HG02885 (cell line): ENCODE measurements around the gene NFIX.

Experiments used
- ATAC-seq: cut with Tn5 transposase; IDR thresholded peaks from one replicate; pipeline ENCODE4 v1.9.1; 2021; ENCODE audit warnings: mild to moderate bottlenecking; ENCODE audit not compliant: unreplicated experiment, poor library complexity

The NFIX gene

GRCh38 chr19:13087795-13088537 lies 92.7 kb downstream of the NFIX start:
- ATAC-seq: no peak

- ATAC-seq: no peak
These were observed 94.0 kb downstream of the NFIX start for GRCh38 chr19:13089139-13089856.

GRCh38 chr19:13089857-13090507 lies 94.7 kb downstream of the NFIX start:
- ATAC-seq: no peak

GRCh38 chr19:13090511-13091231 lies 95.4 kb downstream of the NFIX start:
- no peak for ATAC-seq

- ATAC-seq: no peak
These were observed 96.3 kb downstream of the NFIX start for GRCh38 chr19:13091400-13092157.

GRCh38 chr19:13092158-13092543 lies 96.9 kb downstream of the NFIX start:
- ATAC-seq: no peak

DNA sequence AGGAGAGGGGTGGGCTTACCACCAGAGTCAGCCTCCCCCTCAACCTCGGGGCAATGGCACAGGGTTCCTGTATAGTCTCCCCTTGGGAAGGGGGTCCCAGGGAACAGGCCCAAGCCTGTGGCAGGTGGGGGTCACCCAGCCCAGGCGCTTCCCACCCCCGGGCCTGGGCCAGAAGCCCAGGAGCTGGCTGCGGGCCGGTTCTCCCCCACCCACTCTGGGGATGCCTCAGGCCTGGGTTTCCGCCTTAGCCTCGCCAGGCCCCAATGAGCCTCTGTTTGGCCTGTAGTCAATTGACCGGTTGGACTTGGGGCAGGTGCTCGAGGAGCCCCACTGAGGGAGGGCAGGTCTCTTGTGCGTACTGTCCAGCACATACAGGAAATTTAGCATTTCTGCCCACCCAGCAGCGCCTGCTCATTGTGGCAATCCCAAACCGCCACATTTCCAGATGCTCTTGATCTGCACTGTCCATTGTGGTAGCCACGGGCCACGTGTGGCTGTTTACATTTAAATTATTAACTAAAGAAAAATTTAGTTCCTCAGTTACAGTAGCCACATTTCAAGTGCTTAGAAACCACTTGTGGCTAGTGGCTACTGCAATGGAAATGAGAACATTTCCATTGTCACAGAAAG lies 97.4 kb downstream of the NFIX start:
- ATAC-seq: no peak

- ATAC-seq: no peak
These were observed 98.3 kb downstream of the NFIX start for GRCh38 chr19:13093407-13094105.

DNA sequence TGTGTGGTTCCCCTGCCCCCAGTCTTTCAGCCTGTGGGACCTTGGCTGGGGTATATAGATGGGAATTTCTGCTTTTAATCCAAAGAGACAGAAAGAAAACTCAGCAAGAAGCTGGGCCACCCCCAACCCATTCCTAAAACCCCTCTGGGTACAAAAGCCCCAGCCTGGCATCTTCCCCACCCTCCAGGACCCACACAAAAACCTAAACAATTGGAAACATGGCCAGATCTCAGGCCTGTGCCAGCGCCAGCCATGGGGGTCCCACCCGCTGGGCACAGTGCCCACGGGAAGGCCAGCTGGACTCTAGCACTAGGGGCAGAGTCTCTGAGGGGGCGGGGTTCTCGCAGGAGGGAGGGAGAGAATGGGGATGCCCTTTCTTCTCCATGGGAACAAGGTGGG lies 98.8 kb downstream of the NFIX start:
- ATAC-seq: no peak

GRCh38 chr19:13094771-13095392 lies 99.6 kb downstream of the NFIX start:
- ATAC-seq: no peak

DNA sequence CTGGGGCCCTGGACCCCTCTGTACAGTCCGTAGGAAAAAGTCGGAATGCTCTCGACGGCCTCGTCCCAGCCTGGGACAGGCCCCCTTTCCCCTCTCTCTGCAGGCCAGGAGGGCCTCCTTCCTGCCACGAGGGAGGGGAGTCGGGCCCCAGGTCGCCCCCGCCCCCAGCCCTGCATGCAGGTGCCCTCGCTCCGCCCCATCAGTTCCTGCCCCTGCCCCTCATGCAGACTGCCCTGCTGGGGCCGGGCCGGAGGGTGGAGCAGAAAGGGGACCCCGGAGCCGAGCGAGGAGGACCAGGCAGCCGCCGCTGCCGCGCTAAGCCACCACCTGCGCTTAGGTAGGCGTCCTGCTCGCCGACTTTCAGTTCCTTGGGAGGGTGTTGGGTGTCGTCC lies 100.1 kb downstream of the NFIX start:
- ATAC-seq: no peak

DNA sequence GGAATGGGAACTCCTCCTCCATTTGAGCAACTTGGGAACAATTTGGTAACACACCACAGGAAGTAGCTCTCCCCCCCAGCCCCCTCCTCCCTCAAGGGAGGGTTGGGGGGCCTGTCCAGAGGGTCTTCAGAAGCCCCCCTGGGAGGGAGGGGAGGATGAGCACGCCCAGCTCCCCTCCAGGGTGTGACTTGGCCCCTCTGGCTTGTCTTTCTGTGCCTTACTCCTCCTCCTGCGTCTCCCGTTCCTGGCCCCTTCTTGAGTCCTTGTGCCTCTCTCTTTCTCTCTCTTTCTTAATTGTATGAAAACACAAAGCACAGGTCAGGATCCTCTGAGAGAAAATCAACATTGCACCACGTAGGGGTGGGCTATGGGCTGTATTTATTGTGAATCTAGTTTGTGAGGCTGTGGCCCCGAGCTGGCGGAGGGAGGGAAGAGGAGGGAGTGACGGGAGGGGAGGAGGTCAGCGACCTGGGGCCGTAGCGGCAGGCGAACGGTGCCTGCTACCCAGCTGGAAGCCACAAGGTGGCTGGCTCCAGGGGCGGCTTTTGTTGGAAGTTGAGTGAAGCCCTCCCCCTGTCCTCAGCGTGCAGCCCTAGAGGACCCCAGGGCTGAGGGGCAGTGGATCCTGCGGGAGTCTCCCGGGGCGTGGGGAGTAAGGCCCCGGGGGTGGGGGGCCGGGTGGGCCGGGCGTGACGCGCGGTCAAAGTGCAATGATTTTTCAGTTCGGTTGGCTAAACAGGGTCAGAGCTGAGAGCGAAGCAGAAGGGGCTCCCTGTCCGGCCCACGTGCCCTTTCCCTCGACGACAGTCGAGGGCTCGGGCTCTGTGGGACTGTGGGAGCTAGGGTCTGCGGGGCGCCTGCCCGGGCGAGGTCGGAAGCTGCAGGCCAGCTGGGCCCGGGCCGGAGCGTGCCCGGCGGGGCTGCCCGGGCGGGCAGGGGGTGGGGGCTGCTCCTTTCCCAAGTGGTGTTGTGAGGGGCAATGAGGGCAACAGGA lies 101.0 kb downstream of the NFIX start:
- ATAC-seq: no peak

DNA sequence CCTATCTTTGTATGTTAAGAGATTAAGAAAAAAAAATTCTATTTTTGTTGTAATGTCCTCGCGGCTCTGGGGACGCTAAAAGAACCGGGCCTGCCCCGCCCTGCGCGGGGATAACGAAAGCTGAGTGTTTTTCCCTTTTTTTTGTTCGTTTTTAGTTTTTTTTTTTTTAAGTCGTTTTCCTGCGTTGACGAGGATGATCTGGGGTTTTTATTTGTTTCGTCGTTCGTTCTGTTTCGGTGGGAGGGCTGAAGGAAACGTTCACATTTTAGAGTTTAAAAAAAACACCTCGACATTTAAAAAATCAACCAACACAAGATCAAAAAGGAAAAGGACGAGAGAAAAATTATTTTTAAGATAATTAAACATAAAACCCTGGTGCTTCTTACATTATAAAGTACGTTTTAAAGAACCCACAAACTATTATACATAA lies 101.8 kb downstream of the NFIX start:
- ATAC-seq: no peak

DNA sequence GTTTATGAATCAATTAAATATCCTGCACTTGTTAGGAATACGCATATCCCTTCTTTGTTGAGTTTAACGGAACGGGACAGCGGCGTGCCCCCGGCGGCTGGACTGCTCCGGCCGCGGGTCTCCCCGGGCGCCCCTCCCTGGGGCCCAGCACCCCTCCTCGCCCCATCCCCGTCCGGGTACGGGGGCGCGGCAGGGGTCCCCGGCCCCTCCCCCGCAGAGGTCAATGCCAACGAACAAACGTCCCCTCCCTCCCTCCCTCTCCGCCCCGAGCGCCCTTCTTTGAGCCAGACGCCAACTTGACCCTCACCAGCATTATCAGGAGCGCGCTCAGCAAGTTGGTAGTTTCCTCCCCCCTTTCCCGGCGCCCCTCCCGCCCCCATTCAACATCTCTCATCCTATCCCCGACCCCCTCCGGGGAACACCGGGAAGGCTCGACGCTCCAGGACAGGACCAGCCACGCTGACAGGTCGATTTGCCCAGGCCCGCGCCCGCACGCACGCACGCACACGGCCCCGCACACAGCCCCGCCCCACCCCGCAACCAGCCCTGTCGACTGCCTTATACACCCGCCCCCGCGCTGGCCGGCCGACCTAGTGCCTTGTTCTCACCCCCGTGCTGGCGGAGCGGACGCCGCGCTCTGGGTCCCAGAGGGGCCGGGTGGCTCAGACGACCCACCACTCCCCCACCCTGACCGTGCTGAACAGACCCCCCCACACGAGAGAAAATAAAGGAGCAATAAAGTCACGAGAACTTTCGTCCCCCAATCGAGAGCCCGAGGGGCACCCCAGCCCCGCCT lies 102.4 kb downstream of the NFIX start:
- ATAC-seq: no peak

DNA sequence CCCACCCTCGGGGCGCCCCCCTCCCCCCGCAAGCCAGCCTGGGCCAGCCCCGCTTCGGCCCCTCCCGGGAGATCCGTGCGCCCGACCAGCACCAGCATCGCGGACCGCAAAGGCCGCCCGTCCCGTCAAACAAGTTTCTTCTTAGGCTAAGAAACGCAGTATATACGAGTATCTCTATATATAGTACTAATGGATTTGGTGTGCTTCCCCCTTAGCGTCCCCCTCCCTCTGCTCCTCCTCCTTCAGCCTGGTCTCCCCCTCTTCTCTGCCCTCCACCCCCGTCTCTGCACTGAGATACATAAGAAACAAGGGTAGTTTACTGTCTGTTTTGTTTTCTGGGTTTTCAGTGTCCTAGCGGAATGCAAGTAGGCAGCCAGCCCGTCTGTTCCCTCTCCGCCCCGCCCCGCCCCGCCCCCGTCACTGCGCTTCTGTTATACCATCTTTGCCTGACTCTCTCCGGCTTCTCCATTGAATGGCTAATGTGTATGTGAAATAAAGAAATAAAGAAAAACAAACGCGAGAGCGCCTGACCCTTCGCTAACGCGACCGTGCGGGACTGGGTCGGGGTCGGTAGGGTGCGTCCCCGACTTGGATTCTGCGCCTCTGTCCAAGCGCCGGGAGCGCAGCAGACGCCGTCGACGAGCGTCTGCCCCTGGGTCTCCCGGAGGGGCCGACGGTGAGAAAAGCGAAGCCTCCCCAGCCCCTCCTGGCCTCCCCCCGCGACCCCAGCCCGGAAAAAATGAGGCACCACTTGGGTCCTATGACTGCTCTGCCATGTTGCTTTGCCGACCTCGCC lies 103.2 kb downstream of the NFIX start:
- ATAC-seq: no peak
